HG03457 (cell line): ENCODE data around the gene PLPP3.

Experiments used
- ATAC-seq: cut with Tn5 transposase; IDR thresholded peaks from one replicate; pipeline ENCODE4 v1.9.1; 2021; ENCODE audit warnings: moderate number of reproducible peaks; ENCODE audit not compliant: unreplicated experiment

The PLPP3 gene

DNA sequence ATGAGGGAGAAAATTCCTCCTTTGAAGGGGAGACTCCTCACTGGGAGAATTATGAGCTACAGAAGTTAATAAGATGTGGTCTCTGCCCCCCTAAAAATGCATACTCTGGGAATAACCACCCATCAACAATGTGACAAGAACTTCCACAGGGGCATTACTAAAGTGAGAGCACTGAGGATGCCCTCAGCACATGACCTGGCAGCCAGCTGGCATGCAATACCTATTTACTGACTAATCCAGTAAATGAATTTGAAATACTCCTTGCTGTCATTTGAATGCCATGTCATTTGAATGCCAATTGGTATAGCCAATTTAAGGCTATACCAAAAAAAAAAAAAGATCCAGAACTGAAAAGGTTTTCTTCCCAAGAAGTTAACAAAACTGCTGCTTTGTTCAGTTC is 30.8 kb downstream of the PLPP3 start:
- ATAC-seq: no peak

DNA sequence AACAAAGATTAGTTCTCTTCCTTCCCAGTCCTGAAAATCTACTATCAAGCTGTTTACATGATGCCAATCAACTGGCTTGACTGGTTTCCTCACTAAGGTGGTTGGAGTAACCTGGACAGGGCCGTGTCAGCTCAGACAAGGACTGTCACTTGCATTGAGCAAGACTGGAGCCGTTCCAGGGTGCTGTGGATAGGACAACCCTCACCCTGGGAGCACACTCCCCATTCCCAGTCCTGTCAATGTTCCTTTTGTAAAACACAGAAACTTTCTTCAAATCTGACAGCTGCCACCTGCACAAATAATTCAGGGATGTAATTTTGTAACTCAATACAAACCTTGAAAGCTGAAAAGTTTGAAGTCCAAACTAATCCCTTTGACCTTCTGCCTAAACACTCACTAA is 31.4 kb downstream of the PLPP3 start:
- no peak for ATAC-seq

DNA sequence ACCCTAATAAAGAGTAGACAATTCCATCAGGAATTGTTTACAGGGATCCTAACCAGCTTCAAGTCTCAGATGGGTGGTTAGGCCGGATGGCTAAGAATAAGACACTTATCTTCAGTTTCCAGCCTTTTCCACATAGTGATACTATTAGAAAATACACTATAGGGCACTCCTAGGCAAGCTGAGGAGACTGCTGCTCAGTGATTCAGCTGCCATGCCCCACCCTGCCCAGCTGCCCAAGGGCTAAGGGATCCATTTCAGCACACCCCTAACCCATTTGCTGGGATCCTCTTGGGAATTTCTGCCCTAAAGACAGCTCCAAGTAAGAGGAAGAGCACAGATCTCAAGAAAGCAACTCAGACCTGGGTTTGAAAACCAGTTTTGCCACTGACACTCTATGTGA is 31.9 kb downstream of the PLPP3 start:
- no peak for ATAC-seq

DNA sequence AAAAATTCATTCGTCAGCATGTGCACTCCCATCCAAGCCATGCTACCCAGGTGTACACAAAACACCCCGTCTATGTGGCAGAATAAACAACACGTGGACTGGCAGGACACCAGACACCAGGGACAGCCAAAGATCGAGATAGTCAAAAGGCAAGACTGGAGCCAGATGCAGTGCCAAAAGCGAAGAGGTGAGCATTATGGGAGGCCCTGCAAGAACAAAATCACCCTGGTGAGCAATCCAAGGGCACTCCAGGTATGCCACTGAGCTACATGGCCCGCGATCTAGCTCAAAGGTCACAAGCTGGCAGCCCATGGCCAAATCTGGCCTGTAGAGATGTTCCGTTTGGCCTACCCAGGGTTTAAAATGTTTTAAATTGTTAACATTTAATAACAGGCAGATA is 33.7 kb downstream of the PLPP3 start:
- ATAC-seq: no peak

DNA sequence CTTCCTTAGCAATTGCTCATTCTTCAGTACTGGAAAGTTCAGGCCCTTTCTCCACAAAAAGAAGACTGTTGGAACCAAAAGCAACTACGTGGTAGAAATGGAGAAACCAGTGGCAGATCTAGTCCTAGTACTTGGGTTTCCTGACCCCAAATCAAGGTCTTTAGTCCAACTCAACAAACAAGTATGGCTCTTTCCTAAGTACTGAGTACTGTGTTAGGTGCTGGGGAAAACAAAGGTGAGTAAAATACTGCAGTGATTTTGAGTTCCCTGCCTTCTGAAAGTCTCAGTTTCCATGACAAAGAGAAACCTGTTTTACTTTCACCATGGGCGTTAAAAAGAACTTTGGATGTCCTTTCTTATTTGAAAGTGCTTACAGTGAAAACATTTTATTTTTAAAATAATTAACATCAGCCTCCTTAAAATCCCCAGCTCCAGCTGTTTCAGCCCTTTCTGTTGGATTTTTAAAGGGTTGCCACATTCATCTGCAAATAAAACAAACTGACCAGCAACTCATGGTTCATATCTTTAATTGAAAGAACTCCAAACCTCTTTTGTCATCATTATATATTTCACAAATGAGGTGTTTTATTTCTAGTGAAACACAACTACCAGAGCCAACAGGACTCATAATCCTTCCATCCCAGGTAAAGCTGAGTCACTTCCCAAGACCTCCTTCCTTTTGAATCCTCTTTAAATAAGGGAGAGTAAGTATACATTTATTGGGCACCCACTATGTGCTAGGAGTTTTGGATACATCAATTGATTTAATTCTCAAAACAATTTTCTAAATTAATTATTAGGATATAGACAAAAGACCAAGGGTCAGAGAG is 35.4 kb downstream of the PLPP3 start:
- ATAC-seq: no peak

DNA sequence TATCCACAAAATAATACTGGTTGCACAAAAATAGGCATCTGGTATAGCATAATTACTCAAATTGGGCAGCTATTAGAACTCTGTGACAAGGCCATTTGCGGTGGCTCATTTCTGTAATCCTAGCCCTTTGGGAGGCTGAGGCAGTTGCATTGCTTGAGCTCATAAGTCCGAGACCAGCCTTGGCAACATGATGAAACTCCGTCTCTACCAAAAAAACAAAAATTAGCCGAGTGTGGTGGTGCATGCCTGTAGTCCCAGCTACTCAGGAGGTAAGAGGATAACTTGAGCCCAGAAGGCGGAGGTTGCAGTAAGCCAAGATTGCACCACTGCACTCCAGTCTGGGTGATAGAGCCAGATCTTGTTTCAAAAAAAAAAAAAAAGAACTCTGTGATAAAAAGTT is 36.7 kb downstream of the PLPP3 start:
- no peak for ATAC-seq

DNA sequence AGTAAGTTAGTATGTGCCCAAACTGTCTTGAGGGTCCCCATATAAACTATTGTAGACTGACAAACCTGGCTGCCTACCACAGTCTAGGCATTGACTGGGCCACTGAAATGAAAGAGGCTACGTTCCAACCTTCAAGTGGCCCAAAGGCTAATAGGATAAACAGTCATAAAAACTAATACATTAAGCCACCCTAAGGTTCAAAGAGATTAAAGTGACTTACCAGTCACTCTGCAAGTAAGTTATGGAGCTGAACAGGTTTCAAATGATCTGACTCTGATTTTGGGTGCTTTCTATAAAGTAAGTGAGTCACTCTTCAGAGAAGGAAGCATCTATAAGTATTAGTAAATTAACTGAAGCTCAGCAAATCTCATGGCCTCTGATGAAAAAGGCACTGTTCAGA is 38.0 kb downstream of the PLPP3 start:
- ATAC-seq: no peak

DNA sequence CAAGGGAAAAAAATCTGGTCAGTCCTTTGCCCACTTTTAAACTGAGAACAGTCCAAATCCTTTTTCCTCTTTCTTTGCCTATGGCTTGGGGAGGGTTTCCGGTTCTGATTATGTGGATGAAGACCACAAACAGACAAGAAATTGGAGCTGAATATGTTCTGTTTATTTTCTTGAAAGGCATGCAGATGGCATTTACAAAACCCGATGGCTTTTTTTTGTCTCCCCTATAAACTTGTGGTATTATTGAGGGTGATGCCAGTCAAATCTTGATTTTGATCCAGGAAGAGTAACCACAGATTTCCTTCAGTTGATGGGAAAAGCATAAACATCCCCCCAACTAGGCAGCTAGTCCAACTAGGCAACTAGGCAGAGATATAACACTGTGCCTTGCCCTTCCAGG is 38.9 kb downstream of the PLPP3 start:
- ATAC-seq: no peak

DNA sequence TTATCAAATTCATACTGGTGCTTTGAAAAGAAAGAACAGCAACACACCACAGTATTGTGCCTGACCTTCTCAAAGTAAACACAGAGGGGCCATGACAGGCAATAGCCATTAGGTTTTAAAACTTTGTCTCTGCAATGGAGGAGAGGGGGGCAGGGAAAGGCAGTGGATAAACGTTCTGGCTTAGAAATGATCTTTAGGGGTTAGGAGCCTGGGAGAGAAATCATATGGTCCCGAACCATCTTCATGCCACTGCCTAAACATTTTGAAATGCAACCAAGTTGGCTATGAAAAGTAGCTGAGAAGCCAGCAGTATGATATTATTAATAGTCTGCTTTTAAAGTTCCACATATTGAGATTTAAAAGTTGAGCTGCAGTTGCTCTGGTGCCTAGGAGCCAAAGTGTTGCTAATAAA is 39.8 kb downstream of the PLPP3 start:
- no peak for ATAC-seq

DNA sequence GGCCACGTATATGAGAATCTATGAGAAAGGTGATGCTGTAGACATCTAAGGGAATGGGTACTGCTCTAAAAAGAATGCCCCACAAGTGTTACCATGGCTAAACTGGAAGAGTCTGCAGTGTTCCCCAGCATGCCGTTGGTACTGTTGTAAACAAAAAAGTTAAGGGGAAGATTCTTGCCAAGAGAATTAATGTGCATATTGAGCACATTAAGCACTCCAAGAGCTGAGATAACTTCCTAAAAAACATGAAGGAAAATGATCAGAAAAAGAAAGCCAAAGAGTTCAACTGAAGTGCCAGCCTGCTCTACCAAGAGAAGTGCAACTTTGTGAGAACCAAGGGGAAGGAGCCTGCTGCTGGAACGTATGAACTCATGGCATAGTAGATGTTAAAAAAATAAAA is 40.8 kb downstream of the PLPP3 start:
- ATAC-seq: no peak

DNA sequence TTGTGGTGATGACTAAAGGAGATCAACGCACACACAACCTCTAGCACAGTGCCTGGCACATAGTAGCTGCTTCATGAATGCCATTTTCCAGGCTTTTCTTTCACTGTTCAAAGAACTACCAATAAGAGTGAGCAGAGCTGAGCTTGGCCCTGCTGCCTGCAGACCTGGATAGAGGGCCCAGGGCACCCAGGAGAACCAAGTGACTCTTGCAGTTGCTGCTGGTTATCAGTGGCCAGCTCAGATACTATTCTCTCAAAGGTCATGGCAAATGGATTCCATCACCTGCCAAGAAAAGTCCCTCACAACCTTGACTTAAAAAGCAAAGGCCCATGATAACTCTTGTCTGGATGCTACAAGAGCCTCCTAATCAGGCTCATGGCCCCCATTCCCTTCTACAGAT is 41.7 kb downstream of the PLPP3 start:
- ATAC-seq: no peak

DNA sequence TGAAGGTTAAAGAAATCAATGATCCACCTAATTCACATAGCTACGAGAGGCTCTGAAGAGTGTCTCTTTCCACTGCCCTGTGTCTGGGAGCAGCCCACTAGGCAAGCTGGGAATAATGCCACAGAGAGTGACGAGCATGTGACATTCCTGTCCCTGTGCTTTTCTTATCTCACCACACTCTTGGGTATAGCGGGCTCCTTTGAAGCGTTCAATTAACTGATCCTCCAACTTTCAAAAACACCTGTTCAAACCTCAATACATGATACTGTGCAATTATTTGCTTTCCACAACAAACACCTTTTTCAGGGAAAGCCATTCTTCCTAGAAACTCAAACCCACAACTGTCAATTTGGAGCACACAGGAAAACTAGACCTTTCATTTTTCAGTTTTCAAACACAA is 43.4 kb downstream of the PLPP3 start:
- ATAC-seq: no peak

DNA sequence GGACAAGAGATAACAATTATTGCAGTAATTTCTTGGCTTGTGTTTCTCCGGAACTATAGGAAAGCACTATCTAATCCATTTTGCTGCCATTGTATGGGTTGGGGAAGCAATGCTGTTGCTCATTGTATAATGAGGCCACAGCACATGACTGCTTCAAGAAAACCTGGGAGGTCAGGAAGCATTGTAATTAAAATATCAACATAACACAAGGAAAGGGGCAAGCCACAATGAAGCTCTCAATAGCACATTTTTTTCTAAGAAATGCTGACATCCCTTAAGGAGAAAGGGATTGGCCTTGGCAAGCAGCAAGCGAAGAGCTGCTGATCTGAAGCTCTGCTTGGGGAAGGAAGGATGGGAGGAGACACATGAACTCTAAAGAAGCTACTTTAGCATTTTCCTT is 44.0 kb downstream of the PLPP3 start:
- ATAC-seq: no peak

DNA sequence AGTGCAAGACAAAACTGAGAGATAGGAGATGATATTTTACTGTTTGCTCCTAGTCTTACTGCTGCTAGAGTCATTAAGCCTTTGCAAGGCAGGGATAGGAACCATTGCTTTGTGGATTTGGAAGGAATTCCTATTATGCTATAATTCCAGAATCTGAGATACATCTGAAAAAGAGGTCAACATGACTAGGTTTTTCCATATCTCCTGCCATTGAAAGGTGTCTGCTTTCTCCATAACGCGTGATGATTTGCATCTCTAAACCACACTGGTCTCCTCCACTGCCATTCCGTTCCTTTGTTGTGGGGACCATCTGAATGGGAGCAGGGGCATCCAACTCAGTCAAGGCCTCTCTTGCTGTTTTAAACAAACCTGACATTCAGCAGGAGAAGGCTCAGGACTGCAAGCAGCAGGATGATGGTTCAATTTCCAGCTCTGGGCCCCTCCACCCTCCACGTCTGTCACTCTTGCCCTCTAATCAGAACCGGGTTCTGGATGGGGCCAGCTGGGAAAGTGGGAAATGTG is 45.2 kb downstream of the PLPP3 start:
- no peak for ATAC-seq

DNA sequence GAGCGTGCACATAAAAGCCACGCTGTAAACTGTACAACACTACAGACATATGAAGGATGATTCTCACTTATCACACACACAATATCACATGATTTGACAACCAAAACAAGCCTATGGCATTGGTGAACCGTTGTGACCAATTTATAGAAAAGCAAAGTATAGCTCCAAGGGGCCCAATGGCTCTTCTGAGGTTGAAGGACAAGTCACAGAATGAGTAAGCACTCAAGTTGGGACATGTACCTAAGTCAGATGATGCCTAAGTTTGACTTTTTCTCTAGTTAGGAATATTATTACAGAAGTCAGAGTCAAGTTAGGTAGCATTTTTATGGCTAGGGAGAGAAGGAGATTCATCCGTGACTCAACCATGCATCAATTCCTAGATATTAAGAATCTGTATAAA is 45.7 kb downstream of the PLPP3 start:
- no peak for ATAC-seq

DNA sequence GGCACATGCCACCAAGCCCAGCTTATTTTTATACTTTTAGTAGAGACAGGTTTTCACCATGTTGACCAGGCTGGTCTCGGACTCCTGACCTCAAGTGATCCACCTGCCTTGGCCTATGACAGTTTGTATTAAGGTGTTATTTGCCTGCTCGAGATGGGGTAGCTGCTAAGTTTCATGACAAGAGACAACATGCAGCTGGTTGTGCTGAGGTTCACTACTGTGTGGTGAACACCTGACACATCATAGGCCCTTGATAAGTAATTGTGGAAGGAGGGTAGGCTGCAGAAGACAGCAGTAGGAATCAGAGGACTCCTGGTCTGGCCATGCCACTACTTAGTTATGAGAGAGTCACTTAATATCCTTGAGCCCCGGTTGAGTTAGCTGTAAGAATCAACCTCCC is 46.2 kb downstream of the PLPP3 start:
- no peak for ATAC-seq

DNA sequence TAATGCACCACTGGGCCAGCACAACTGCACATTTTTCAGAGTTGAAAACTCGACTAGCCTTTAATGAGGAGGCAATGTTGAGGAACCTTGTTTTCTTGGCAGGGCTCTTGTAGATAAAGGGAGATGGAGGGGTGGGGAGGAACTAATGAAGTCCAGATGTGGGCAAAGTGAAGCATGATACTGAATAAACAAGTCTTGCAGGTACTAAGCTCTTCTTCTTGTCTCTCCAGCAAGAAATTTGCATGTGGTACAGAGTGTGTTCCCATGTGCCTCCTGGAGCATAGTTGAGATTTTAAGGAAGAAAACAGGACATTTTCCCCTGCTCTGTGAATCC is 47.0 kb downstream of the PLPP3 start:
- no peak for ATAC-seq

DNA sequence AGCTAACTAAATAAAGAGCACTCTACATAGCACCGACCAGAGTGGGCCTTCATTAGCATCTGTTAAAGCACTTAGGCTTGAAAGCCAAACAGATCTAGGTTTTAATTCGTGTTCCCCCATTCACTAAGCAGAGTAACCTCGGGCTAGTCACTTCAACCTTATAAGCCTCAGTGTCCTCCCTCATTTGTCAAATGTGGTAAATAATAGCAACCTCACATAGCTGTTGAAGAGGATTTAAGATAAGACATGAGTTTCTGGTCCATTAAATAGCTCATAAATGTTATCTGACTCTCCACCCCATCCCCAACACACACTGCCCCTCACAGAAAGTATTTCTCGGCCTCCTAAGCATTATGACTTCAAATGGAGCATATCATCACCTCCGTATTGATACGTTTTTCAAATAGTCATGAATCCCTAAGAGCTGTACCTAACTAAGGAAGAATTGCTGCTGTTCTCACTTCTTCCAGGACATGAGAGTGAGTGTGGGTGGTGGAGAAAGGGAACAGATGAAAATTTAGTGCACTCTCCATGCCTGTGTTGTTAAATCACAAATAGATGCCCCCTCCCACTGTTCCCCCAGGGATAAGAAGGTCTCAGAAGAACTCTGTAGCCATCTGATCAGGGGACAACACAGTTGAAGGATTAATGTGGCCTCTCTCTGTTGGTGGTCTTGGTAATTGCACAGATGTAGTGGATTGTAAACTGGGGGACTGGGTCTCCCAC is 47.6 kb downstream of the PLPP3 start:
- ATAC-seq: no peak

DNA sequence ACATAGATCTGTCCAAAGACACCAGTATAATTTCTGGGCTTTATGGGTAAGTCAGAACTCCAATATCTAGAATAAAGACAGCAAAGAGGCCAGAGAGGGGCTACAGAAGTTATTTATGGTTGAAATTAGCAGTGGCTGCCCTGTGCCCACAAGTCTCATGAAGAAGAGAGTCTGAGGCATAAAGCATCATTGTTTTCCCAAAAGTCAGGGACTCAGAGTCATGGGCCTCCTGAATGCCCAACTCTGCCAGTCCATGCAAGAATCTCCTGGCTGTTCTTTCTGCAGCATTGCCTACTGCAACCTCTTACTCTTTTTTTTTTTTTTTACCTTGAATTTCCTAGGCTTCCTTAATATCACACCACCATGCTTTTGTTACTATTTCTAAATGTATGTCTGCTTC is 49.6 kb downstream of the PLPP3 start:
- no peak for ATAC-seq

DNA sequence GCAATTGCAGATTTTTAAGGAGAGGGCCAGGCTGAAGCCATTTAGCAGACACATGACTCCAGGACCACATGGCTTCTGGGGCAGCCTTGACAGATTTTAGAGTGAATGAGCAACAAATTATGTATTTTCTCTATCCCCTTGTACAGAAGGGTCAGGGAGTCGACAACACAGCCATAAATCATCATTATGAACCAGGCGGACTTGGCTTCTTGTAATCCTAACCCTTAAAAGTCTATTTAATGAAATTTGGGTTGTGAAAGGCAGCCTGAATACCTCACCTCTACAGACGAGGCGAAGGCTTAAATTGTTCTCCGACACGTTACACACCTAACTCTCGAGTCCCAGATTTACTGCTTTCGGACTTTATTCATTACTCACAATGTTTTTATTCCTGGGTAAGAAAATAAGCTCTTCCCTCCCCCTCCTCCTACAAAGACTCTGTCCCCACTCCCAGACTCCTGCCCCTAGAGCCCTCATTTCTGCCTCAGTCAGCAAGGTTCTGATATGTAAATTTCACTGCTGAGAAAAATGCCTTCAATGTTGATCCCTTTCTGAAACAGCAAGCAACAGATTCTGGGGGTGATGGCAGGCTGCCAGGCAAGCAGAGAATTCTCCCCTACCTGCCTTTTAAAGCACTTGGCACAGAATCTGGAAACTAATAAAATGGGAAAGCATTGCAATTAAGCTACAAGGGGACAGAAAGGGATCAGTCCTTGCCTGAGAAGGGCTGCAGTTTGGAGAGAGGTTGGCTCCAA is 51.6 kb downstream of the PLPP3 start:
- ATAC-seq: no peak

DNA sequence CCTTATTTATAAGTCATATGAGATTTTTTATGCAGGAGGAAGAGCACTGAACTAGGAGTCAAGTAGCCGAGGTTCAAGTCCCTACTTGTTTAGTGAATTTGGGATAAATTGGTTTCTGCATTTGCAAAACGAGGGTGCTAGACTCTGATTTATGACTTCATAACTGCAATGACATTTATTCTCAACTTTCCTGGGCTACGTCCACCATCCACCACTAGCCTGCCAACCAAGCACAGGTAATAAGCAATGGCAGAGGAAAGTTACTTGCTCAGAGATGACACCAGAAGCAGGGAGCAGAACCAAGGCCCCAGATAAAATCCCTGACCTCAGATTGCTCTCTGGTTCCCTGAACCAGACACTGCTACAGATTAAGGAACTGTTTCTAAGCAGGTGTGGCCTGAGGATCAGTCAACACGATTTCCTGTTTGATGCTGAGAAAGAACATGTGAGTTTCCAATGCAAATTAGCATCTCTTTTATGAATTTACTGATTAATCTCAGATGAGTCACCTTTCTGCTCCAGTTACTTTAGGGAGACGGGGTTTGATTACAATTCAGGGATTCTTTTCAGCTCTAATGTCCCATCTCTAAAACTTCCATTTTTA is 52.7 kb downstream of the PLPP3 start:
- ATAC-seq: peak; percentile 65
